GM12864 (cell line): ENCODE results near the gene DCHS1.
A peak's percentile ranks its signal among the peaks of the same experiment; 100 is the strongest.

Experiments
- DNase-seq: peaks from one replicate; pipeline ENCODE4 v3.0.0-alpha.2; 2011; ENCODE audit warnings: low read depth
- H3K4me3 ChIP-seq: 2 replicates; pipeline ENCODE4 v1.5.1; 2011; ENCODE audit warnings: mild to moderate bottlenecking, low read depth, low read length, control low read depth
- TF ChIP-seq, protein P1 (sequence below): IDR thresholded peaks from 2 replicates; pipeline ENCODE4 v1.5.1; 2011; ENCODE audit warnings: low read depth, mild to moderate bottlenecking, moderate library complexity, low read length, control low read depth, inconsistent platforms; ENCODE audit errors: missing control alignments

The DCHS1 gene

DNA sequence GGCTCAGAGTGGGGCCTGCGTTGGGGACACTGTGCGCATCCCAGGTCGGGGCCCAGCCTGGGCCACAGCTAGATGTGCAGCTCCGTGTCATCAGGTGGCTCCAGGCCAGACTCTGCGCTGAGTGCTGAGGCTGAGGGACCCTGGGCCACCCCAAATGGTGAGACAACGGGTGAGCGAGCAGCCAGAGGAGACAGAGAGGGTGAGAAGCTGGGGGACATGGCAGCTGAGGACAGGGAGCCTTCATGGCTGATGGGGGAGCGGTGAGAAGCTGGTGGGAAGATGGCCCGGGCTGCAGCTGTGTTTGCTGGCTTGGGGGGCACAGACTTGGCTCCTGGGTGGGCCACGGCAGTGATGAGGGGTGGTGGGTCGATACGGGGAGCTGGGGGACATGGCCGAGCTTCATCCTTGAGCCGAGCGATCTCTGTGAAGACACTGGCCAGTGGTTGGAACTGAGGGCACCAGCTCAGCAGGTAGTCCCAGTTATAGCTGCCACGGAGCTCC lies 33.8 kb downstream of the DCHS1 start:
- no peak overlapping the region for H3K4me3 ChIP-seq
- no peak for DNase-seq
- TF ChIP-seq, protein P1, sequence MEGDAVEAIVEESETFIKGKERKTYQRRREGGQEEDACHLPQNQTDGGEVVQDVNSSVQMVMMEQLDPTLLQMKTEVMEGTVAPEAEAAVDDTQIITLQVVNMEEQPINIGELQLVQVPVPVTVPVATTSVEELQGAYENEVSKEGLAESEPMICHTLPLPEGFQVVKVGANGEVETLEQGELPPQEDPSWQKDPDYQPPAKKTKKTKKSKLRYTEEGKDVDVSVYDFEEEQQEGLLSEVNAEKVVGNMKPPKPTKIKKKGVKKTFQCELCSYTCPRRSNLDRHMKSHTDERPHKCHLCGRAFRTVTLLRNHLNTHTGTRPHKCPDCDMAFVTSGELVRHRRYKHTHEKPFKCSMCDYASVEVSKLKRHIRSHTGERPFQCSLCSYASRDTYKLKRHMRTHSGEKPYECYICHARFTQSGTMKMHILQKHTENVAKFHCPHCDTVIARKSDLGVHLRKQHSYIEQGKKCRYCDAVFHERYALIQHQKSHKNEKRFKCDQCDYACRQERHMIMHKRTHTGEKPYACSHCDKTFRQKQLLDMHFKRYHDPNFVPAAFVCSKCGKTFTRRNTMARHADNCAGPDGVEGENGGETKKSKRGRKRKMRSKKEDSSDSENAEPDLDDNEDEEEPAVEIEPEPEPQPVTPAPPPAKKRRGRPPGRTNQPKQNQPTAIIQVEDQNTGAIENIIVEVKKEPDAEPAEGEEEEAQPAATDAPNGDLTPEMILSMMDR: no peak

DNA sequence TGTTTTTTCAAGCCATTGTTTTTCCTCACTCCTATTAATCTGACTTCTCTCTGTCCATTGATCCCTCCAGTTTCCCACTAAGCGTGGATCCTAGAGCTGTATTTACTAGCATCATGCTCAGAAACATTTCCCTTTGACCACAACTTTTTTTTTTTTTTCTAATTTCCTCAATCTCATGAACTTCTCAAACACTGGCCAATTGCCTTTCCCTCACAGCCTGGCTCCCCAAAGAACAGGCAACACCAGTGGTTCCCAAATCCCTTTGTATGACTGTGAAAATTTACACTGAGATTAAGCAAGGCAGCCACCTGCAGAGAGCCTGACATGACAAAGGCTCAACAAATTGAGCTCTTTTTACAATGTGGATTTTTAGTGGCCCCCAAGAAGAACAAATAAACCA lies 35.0 kb downstream of the DCHS1 start:
- DNase-seq: no peak
- TF ChIP-seq, protein P1: no peak
- H3K4me3 ChIP-seq: no peak overlapping the region

DNA sequence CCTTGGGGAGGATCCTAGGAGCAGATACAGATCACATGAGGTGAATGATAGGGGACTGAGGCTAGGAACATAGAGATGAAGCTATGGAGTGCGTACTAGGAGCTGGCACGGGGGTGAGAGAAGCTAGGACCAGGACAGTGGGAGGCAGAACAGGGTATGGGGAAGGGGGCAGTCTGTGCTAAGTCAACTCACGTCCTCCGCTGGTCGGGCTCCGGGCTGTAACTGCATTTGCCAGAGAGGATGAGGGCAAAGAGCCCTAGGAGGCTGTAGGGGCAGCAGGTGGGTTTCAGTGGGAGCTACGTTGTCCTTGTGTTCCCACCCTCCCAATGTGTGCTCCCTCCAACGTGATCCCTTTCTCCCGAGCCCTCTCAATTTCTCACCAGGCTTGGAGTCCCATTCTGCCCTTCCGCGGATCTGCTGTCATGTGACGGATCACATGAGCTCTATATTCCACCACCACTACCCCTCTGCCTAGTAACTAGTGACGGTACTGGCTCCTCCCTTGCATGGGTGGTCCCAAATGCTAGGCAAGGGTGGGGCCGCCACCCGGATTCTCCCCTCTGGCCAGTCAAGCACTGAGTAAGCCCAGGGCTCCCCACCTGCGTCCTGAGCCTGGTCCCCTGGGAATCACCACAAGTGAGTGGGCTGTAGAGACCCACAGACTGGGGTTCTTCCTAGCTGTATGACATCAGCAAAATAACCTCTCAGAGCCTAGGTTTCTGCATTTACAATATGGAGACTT lies 36.4 kb downstream of the DCHS1 start, which contains the start of gene TPP1:
Gene TPP1 (minus strand): TSS at position 419 of the 742 bp plus-strand sequence. CDS start 22 bp downstream, at position 397.
- DNase-seq: peak; percentile 83
- TF ChIP-seq, protein P1: no peak
- peak within 1 kb of the TSS; percentile 79 for H3K4me3 ChIP-seq

DNA sequence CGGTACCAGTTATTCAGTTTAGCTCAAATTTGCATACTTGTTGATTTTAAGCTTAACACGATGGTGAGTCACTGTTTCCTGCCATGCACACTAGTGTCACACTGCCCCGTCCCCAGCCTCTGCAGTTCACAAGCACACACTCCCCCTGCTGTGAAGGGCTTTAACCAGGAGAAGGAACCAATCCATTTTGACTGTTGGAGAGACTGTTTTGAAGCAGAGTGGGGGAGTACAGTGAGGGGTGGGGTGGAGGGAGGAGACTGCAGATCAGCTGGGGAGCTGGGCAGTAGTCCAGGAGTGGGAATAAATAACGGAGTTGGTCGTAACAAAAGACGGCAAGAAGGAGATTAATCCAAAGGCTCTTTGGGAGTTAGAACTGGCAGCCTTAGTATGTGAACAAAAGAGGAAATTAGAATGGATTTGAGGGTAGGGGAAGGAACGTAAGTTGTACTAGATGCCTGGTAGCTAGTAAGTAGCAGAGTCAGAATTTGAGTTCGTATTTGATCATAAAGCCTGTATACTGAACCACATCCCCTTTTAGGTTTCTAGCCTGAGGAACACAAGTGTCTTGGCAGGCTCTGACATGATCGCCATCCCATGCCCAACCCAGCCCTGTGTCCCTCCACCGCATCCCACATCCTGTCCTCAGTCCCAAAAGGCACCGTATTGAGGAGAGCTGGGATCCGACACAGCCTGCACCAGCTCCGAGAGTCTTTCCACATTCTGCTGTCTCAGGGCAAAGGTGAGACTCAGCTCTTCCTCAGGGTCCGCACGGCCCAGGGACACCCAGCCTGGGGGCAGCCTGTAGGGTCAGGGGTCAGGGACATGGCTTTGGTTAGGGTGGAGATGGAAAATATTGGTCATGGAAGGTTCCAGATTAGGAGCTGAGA lies 37.2 kb downstream of the DCHS1 start:
- no peak for DNase-seq
- TF ChIP-seq, protein P1: no peak
- H3K4me3 ChIP-seq: peak overlapping the region; percentile 79

DNA sequence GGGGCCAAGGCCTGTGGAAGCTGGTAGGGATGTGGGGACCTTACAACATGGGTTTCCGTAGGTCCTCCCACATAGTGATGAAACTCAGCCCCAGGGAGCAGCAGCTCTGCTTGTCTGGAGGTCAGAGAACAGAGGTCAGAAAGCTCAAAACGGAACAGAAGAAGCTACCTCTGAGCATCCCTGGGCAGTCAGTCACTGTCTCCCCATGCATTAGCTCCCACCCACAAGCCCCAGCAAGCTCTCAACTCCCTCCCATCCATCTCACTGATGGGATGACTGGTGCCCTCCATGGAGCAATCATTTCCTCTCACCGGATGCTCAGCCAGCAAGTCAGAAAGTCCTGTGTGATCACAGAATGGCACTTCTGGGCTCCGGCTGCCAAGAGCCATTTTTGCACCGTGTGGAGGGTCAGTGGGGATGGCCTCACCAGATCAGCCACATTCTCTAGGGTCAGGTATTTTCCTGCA lies 38.3 kb downstream of the DCHS1 start:
- no peak for DNase-seq
- no peak overlapping the region for H3K4me3 ChIP-seq
- TF ChIP-seq, protein P1: no peak

DNA sequence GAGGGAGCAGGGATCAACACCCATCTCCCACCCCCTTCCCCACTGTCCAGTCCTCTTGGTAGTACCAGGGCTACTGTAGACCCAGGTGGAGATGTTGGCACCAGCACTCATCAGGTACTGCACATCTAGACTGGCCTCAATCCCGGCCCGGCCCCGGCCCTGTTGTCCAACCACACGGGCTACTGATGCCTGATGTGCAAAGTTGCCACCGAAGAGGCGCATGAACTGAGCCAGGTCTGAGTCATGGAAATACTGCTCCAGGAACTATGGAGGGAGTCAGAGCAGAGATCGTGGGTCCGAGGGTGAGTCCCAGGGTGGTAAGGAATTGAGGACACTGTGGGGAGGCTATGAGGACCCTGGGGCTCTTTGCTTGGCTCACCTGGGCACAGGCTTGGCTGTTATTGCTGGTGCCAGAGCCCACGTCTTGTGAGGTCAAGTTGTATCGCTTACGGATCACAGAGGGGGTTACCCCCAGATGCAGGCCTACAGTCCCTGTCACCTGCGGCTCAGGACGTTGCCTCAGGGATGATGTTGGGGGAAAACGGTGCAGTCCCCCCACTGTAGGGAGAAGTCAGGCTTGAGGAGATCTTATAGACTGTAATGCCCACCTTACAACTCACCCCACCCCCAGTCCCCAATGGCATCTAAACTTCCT lies 38.9 kb downstream of the DCHS1 start:
- H3K4me3 ChIP-seq: no peak overlapping the region
- TF ChIP-seq, protein P1: no peak
- DNase-seq: no peak
